Ovary (tissue), 3 donors: ENCODE measurements around the gene FTCDNL1.

Source experiments
- POLR2A ChIP-seq: fragments of 450-650 bp; IDR thresholded peaks from one replicate; pipeline ENCODE4 v1.6.1; 2017; ENCODE audit warnings: antibody characterized with exemption, mild to moderate bottlenecking, moderate library complexity
- TF ChIP-seq, protein P1 (sequence below), 3 donors: fragments of 450-650 bp in 2 of 3; fragments of 200-600 bp in 1 of 3; IDR thresholded peaks; one replicate each; pipeline versions ENCODE4 v1.5.1 to v1.8.0; 2016 to 2022; ENCODE audit warnings: antibody characterized with exemption in 3 of 3, mild to moderate bottlenecking in 1 of 3
- donor health status: DM: no; HTN: no; CAD: no.

- TF ChIP-seq POLR2A = no peak
- TF ChIP-seq, protein P1, sequence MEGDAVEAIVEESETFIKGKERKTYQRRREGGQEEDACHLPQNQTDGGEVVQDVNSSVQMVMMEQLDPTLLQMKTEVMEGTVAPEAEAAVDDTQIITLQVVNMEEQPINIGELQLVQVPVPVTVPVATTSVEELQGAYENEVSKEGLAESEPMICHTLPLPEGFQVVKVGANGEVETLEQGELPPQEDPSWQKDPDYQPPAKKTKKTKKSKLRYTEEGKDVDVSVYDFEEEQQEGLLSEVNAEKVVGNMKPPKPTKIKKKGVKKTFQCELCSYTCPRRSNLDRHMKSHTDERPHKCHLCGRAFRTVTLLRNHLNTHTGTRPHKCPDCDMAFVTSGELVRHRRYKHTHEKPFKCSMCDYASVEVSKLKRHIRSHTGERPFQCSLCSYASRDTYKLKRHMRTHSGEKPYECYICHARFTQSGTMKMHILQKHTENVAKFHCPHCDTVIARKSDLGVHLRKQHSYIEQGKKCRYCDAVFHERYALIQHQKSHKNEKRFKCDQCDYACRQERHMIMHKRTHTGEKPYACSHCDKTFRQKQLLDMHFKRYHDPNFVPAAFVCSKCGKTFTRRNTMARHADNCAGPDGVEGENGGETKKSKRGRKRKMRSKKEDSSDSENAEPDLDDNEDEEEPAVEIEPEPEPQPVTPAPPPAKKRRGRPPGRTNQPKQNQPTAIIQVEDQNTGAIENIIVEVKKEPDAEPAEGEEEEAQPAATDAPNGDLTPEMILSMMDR (IDR thresholded peaks at IDR 0.05) = peak; percentile 43 to 58 (median 54)
These were observed 111.4 kb downstream of the FTCDNL1 start for GRCh38 chr2:199739413-199740110.
